Measurements from ENCODE around the gene FKBP15. TPM values are rescaled to one million over a fixed set of nuclear protein-coding genes. Genes with fewer than 3 reads are reported as not detected.
"Not testable (repeated sequence)": the region's sequence is repeated elsewhere in the genome, so short reads cannot be mapped to it uniquely, and the experiment has no call there.

The FKBP15 gene
- total and polyA plus RNA-seq, 4 experiments from 2014 or later: 1.9 to 34.9 (median 27.0) TPM

- no peaks in the 10 kb centered on the region for H3K27me3 Mint-ChIP-seq
- H3K4me1 Mint-ChIP-seq: peaks cover 9 to 16% (median 13%) of the 10 kb centered on the region in 4 donors
- peaks cover 12% of the 10 kb centered on the region for H3K4me1 ChIP-seq (ENCODE audit: insufficient read depth, low read length)
- H3K9me3 Mint-ChIP-seq: peaks cover 0 to 2% (median 0%) of the 10 kb centered on the region in 8 donors
- DNase-seq: no peak
- peaks cover 0 to 3% of the 10 kb centered on the region in 2 donors for H3K36me3 Mint-ChIP-seq
- ChIA-PET POLR2A (ENCODE audit: partially characterized antibody) (no interaction called here), CTCF (ENCODE audit: partially characterized antibody) (no interaction called here)
- no peak overlapping the region for H3K27ac ChIP-seq (ENCODE audit: low read depth, low read length)
- no peak overlapping the region for H3K4me3 ChIP-seq (ENCODE audit: low read length in 2 of 2)
- H3K36me3 ChIP-seq (ENCODE audit: insufficient read depth, low read length): no peaks in the 10 kb centered on the region
- H3K27ac Mint-ChIP-seq: no peak overlapping the region
- H3K9me3 ChIP-seq (ENCODE audit: control insufficient read depth in 1 of 2, low read length in 2 of 2): no peaks in the 10 kb centered on the region
- H3K4me3 Mint-ChIP-seq: no peak overlapping the region
- H3K27me3 ChIP-seq (ENCODE audit: insufficient read depth, low read length): no peaks in the 10 kb centered on the region
- intact Hi-C loops (cut with micrococcal nuclease): no loop called here
Observed at GRCh38 chr9:113237026-113237425, 15.9 kb upstream of the FKBP15 start.

- H3K27ac ChIP-seq (ENCODE audit: low read depth, low read length); DNase-seq; POLR2A ChIA-PET (ENCODE audit: partially characterized antibody); H3K27ac Mint-ChIP-seq; H3K27me3 ChIP-seq (ENCODE audit: insufficient read depth, low read length); intact Hi-C loops (cut with micrococcal nuclease); H3K36me3 ChIP-seq (ENCODE audit: insufficient read depth, low read length); H3K4me3 ChIP-seq (ENCODE audit: low read length in 2 of 2); H3K36me3 Mint-ChIP-seq; H3K9me3 ChIP-seq (ENCODE audit: control insufficient read depth in 1 of 2, low read length in 2 of 2); CTCF ChIA-PET (ENCODE audit: partially characterized antibody); H3K27me3 Mint-ChIP-seq; H3K4me3 Mint-ChIP-seq; H3K9me3 Mint-ChIP-seq: not testable (repeated sequence)
- H3K4me1 Mint-ChIP-seq: peaks cover 9 to 18% (median 14%) of the 10 kb centered on the region in 4 donors
- H3K4me1 ChIP-seq (ENCODE audit: insufficient read depth, low read length): peaks cover 12% of the 10 kb centered on the region
Observed at GRCh38 chr9:113235701-113236255, 14.7 kb upstream of the FKBP15 start.

- no peak for DNase-seq
- Histone ChIP-seq H3K27me3 (ENCODE audit: insufficient read depth, low read length) (no peaks in the 10 kb centered on the region), H3K4me1 (ENCODE audit: insufficient read depth, low read length) (peaks cover 19% of the 10 kb centered on the region), H3K4me3 (ENCODE audit: low read length in 2 of 2) (no peak overlapping the region), H3K27ac (ENCODE audit: low read depth, low read length) (no peak overlapping the region), H3K36me3 (ENCODE audit: insufficient read depth, low read length) (no peaks in the 10 kb centered on the region), H3K9me3 (ENCODE audit: control insufficient read depth in 1 of 2, low read length in 2 of 2) (no peaks in the 10 kb centered on the region)
- Mint-ChIP-seq H3K27me3 (no peaks in the 10 kb centered on the region), H3K27ac (peak overlapping the region in 1 of 7 donors; percentile 69), H3K36me3 (peaks cover 0 to 3% of the 10 kb centered on the region in 2 donors), H3K4me3 (no peak overlapping the region), H3K9me3 (peaks cover 0 to 3% (median 0%) of the 10 kb centered on the region in 8 donors), H3K4me1 (peaks cover 13 to 24% (median 21%) of the 10 kb centered on the region in 4 donors)
- CTCF ChIA-PET (ENCODE audit: partially characterized antibody): interaction anchor here (1.0 to 1.5 kb wide), 3 partner anchors 43 to 424 kb away, joined by 3 to 5 read pairs (median 3); partner anchors contain the start of genes CDC26 and PRPF4
- intact Hi-C loops (cut with micrococcal nuclease): no loop called here
- POLR2A ChIA-PET (ENCODE audit: partially characterized antibody): interaction anchor here (1.7 to 2.5 kb wide), 2 partner anchors 11 to 43 kb away, joined by 6 to 22 read pairs; partner anchors contain the start of genes CDC26, FKBP15 and SLC31A1
Observed at GRCh38 chr9:113231701-113232100, 10.6 kb upstream of the FKBP15 start.

DNA sequence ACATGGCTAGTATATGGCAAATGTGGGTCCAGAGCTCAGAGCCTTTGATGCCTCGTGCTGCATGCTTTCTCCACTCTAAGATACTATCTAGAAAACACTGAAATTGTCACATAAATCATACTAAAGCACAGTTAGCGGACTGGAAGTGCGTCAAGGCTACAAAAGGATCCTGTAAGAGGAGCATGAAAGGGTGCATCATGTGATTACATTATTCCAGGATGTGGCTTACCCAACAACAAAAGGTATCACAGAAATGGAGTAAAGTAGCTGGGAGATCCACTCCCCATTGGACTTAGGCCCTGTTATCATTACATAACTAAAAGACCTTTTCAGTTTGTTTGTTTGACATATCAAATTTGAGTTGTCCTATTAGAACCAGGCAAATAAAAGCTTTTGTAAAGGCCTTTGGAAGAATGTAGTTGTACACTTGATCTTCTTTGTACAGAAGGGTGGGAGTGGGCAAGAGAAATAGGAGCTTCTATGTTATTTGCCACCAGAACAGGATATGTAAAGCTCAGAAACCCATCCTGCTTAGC lies 7.1 kb upstream of the FKBP15 start:
- intact Hi-C loops (cut with micrococcal nuclease): loop anchor here (10.0 kb wide), 2 partner anchors 147 to 853 kb away; partner anchors contain the start of gene HDHD3
- peak in 4 of 5 donors; percentile 31 to 63 (median 42) for DNase-seq
- Histone ChIP-seq H3K27me3 (ENCODE audit: insufficient read depth, low read length) (no peaks in the 10 kb centered on the region), H3K36me3 (ENCODE audit: insufficient read depth, low read length) (no peaks in the 10 kb centered on the region), H3K4me1 (ENCODE audit: insufficient read depth, low read length) (peaks cover 14% of the 10 kb centered on the region), H3K4me3 (ENCODE audit: low read length in 2 of 2) (no peak overlapping the region), H3K27ac (ENCODE audit: low read depth, low read length) (no peak overlapping the region), H3K9me3 (ENCODE audit: control insufficient read depth in 1 of 2, low read length in 2 of 2) (no peaks in the 10 kb centered on the region)
- Mint-ChIP-seq H3K4me3 (no peak overlapping the region), H3K27me3 (no peaks in the 10 kb centered on the region), H3K9me3 (peaks cover 0 to 2% (median 0%) of the 10 kb centered on the region in 8 donors), H3K4me1 (peaks cover 11 to 21% (median 15%) of the 10 kb centered on the region in 4 donors), H3K27ac (peak overlapping the region in 4 of 7 donors; percentile 9 to 75 (median 40)), H3K36me3 (no peaks in the 10 kb centered on the region)
- POLR2A ChIA-PET (ENCODE audit: partially characterized antibody): no interaction called here
- CTCF ChIA-PET (ENCODE audit: partially characterized antibody): no interaction called here

GRCh38 chr9:113227436-113227835 lies 6.4 kb upstream of the FKBP15 start:
- Mint-ChIP-seq H3K27ac (peak overlapping the region in 1 of 7 donors; percentile 33), H3K9me3 (peaks cover 0 to 2% (median 0%) of the 10 kb centered on the region in 8 donors), H3K36me3 (peaks cover 0 to under 1% of the 10 kb centered on the region in 2 donors), H3K4me3 (no peak overlapping the region), H3K27me3 (no peaks in the 10 kb centered on the region), H3K4me1 (peaks cover 8 to 18% (median 13%) of the 10 kb centered on the region in 4 donors)
- H3K4me3 ChIP-seq (ENCODE audit: low read length in 2 of 2): no peak overlapping the region
- H3K4me1 ChIP-seq (ENCODE audit: insufficient read depth, low read length): peaks cover 10% of the 10 kb centered on the region
- H3K36me3 ChIP-seq (ENCODE audit: insufficient read depth, low read length): no peaks in the 10 kb centered on the region
- intact Hi-C loops (cut with micrococcal nuclease): loop anchor here (10.0 kb wide), 2 partner anchors 147 to 853 kb away; partner anchors contain the start of gene HDHD3
- CTCF ChIA-PET (ENCODE audit: partially characterized antibody): no interaction called here
- no peaks in the 10 kb centered on the region for H3K27me3 ChIP-seq (ENCODE audit: insufficient read depth, low read length)
- no peak for DNase-seq
- no peak overlapping the region for H3K27ac ChIP-seq (ENCODE audit: low read depth, low read length)
- POLR2A ChIA-PET (ENCODE audit: partially characterized antibody): no interaction called here
- H3K9me3 ChIP-seq (ENCODE audit: control insufficient read depth in 1 of 2, low read length in 2 of 2): no peaks in the 10 kb centered on the region

- Histone ChIP-seq H3K27ac (ENCODE audit: low read depth, low read length) (no peak overlapping the region), H3K9me3 (ENCODE audit: control insufficient read depth in 1 of 2, low read length in 2 of 2) (no peaks in the 10 kb centered on the region), H3K36me3 (ENCODE audit: insufficient read depth, low read length) (no peaks in the 10 kb centered on the region), H3K4me1 (ENCODE audit: insufficient read depth, low read length) (peaks cover 35% of the 10 kb centered on the region), H3K27me3 (ENCODE audit: insufficient read depth, low read length) (no peaks in the 10 kb centered on the region), H3K4me3 (ENCODE audit: low read length in 2 of 2) (no peak overlapping the region)
- Mint-ChIP-seq H3K9me3 (peaks cover 0 to 2% (median 0%) of the 10 kb centered on the region in 8 donors), H3K27me3 (no peaks in the 10 kb centered on the region), H3K36me3 (peaks cover 0 to 15% of the 10 kb centered on the region in 2 donors), H3K4me3 (no peak overlapping the region), H3K27ac (no peak overlapping the region), H3K4me1 (peaks cover 25 to 45% (median 33%) of the 10 kb centered on the region in 4 donors)
- POLR2A ChIA-PET (ENCODE audit: partially characterized antibody): no interaction called here
- CTCF ChIA-PET (ENCODE audit: partially characterized antibody): no interaction called here
- intact Hi-C loops (cut with micrococcal nuclease): loop anchor here (10.0 kb wide), 2 partner anchors 151 to 849 kb away; partner anchors contain the start of gene HDHD3
- no peak for DNase-seq
Observed at GRCh38 chr9:113223963-113224362, 2.9 kb upstream of the FKBP15 start.

- Mint-ChIP-seq H3K9me3 (no peaks in the 10 kb centered on the region), H3K4me1 (peaks cover 27 to 43% (median 34%) of the 10 kb centered on the region in 4 donors), H3K36me3 (peaks cover 0 to 15% of the 10 kb centered on the region in 2 donors), H3K27ac (peak overlapping the region; percentile 80 to 98 (median 93)), H3K27me3 (no peaks in the 10 kb centered on the region), H3K4me3 (peak overlapping the region; percentile 92 to 98 (median 96))
- CTCF ChIA-PET (ENCODE audit: partially characterized antibody): interaction anchor here (1.5 kb wide), 2 partner anchors 49 to 50 kb away, joined by 4 to 6 read pairs; no protein-coding TSS in a partner anchor
- no peaks in the 10 kb centered on the region for H3K36me3 ChIP-seq (ENCODE audit: insufficient read depth, low read length)
- H3K9me3 ChIP-seq (ENCODE audit: control insufficient read depth in 1 of 2, low read length in 2 of 2): no peaks in the 10 kb centered on the region
- H3K27ac ChIP-seq (ENCODE audit: low read depth, low read length): no peak overlapping the region
- peak overlapping the region in 1 of 2 donors; percentile 89 for H3K4me3 ChIP-seq (ENCODE audit: low read length in 2 of 2)
- H3K27me3 ChIP-seq (ENCODE audit: insufficient read depth, low read length): no peaks in the 10 kb centered on the region
- POLR2A ChIA-PET (ENCODE audit: partially characterized antibody): interaction anchor here (0.5 to 4.0 kb wide), 5 partner anchors 10 to 188 kb away, joined by 3 to 26 read pairs (median 16); partner anchors contain the start of genes C9orf43, CDC26, POLE3 and PRPF4
- intact Hi-C loops (cut with micrococcal nuclease): loop anchor here (10.0 kb wide), 2 partner anchors 152 to 848 kb away; partner anchors contain the start of gene HDHD3
- H3K4me1 ChIP-seq (ENCODE audit: insufficient read depth, low read length): peaks cover 34% of the 10 kb centered on the region
- DNase-seq: no peak
Observed at GRCh38 chr9:113222482-113222841, 1.4 kb upstream of the FKBP15 start.
